ENCODE results near the gene MFAP5.

- TF ChIP-seq CTCF (conservative IDR thresholded peaks at IDR 0.05) (no peak), EZH2 (IDR thresholded peaks at IDR 0.05; ENCODE audit: low read depth) (no peak)
Measured at GRCh38 chr12:8642775-8643174, 19.9 kb downstream of the MFAP5 start.

Data from PC-9 (cell line).